NCI-H2107 (cell line): ENCODE data around the gene GABPB2.

Source experiments
- DNase-seq: peaks from one replicate; lab custom pipeline; 2025; lab: John Stamatoyannopoulos, UW

GABPB2 gene

GRCh38 chr1:151070474-151071276 lies at the start of gene GABPB2:
Gene GABPB2, plus strand, starts transcription at chr1:151070761. Its CDS starts 17,429 bp downstream, at chr1:151088190.
- DNase-seq = peak; percentile 90

GRCh38 chr1:151024540-151025146 lies 45.9 kb upstream of the GABPB2 start:
- DNase-seq = peak; percentile 22

GRCh38 chr1:151026460-151026859 lies 44.1 kb upstream of the GABPB2 start:
- DNase-seq = no peak

GRCh38 chr1:151032164-151032563 lies 38.4 kb upstream of the GABPB2 start:
- no peak for DNase-seq

GRCh38 chr1:151035167-151035566 lies 35.4 kb upstream of the GABPB2 start:
- no peak for DNase-seq

- DNase-seq = no peak
Measured at GRCh38 chr1:151036356-151036755, 34.2 kb upstream of the GABPB2 start, which contains the start of gene BNIPL. Gene BNIPL, plus strand, starts transcription at chr1:151036586. Its CDS starts 140 bp downstream, at chr1:151036726.

GRCh38 chr1:151037032-151037431 lies 33.5 kb upstream of the GABPB2 start:
- DNase-seq = no peak

GRCh38 chr1:151039521-151039920 lies 31.0 kb upstream of the GABPB2 start:
- no peak for DNase-seq

GRCh38 chr1:151043163-151043562 lies 27.4 kb upstream of the GABPB2 start:
- DNase-seq = no peak

GRCh38 chr1:151047591-151047924 lies 23.0 kb upstream of the GABPB2 start, which contains the start of gene C1orf56:
Gene C1orf56, plus strand, starts transcription at chr1:151047751. Its CDS starts 97 bp downstream, at chr1:151047848.
- DNase-seq = no peak

GRCh38 chr1:151047925-151048644 lies 22.5 kb upstream of the GABPB2 start:
- peak; percentile 51 for DNase-seq

- no peak for DNase-seq
Measured at GRCh38 chr1:151048645-151049032, 21.9 kb upstream of the GABPB2 start.

GRCh38 chr1:151049458-151049857 lies 21.1 kb upstream of the GABPB2 start:
- DNase-seq = no peak

- no peak for DNase-seq
Measured at GRCh38 chr1:151050051-151050688, 20.4 kb upstream of the GABPB2 start.

GRCh38 chr1:151051356-151052009 lies 19.1 kb upstream of the GABPB2 start:
- no peak for DNase-seq

GRCh38 chr1:151054971-151055547 lies 15.5 kb upstream of the GABPB2 start:
- no peak for DNase-seq

GRCh38 chr1:151055581-151055980 lies 15.0 kb upstream of the GABPB2 start:
- no peak for DNase-seq

GRCh38 chr1:151056149-151056548 lies 14.4 kb upstream of the GABPB2 start:
- no peak for DNase-seq

- DNase-seq = no peak
Measured at GRCh38 chr1:151058692-151059091, 11.9 kb upstream of the GABPB2 start.

- DNase-seq = peak; percentile 82
Measured at GRCh38 chr1:151059109-151060006, 11.2 kb upstream of the GABPB2 start, which contains the start of gene CDC42SE1. Gene CDC42SE1, minus strand, starts transcription at chr1:151059622. Its CDS starts 3,892 bp downstream, at chr1:151055730.
